ENCODE measurements around the gene CPLX4.

DNA sequence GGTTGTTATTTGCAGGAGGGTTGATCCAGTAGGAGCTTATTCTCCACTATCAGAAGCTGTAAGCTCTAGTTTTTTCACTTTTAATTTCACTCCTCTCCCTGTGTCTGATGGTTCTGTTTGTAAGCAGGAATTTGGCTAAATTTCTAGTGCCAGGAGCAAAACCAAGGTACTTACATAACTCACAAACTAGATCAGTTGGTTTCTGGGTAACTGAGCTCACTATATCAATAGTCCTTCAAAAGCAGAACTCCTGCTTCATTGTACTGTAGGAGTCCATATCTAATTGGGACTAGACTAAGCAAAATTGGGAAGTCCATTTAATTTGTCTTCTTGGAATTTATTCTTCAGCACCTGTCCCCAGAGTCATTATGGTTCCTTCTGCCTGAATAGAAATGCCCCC lies 25.1 kb downstream of the CPLX4 start:
- TF ChIP-seq, protein P1, sequence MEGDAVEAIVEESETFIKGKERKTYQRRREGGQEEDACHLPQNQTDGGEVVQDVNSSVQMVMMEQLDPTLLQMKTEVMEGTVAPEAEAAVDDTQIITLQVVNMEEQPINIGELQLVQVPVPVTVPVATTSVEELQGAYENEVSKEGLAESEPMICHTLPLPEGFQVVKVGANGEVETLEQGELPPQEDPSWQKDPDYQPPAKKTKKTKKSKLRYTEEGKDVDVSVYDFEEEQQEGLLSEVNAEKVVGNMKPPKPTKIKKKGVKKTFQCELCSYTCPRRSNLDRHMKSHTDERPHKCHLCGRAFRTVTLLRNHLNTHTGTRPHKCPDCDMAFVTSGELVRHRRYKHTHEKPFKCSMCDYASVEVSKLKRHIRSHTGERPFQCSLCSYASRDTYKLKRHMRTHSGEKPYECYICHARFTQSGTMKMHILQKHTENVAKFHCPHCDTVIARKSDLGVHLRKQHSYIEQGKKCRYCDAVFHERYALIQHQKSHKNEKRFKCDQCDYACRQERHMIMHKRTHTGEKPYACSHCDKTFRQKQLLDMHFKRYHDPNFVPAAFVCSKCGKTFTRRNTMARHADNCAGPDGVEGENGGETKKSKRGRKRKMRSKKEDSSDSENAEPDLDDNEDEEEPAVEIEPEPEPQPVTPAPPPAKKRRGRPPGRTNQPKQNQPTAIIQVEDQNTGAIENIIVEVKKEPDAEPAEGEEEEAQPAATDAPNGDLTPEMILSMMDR (IDR thresholded peaks at IDR 0.05): no peak
- TF ChIP-seq EP300 (IDR thresholded peaks at IDR 0.05) (no peak), POLR2A (IDR thresholded peaks at IDR 0.05) (no peak)

Measured in ovary (tissue), 3 donors.